CD4-positive, alpha-beta T cell treated with Interleukin-4 for 4 hours (primary cell): ENCODE measurements around the gene G3BP2.

Source experiments
- DNase-seq: peaks from one replicate; pipeline ENCODE4 v3.0.0-alpha.2; 2020

The G3BP2 gene

DNA sequence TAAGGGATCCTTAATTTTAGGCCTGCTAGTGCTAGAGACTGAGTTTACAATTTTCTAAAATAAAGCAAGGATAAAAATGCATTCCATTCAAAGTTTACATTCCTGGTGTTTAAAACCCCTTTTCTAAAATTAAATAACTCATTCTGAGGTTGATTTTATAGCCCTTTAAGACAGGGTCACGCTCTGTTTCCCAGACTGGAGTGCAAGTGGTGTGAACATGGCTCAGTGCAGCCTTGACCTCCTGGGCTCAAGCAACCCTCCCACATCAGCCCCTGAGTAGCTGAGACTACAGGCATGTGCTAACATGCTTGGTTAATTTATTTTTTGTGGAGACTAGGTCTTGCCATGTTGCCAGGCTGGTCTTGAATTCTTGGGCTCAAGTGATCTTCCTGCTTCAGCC is 36.0 kb downstream of the G3BP2 start:
- no peak for DNase-seq

DNA sequence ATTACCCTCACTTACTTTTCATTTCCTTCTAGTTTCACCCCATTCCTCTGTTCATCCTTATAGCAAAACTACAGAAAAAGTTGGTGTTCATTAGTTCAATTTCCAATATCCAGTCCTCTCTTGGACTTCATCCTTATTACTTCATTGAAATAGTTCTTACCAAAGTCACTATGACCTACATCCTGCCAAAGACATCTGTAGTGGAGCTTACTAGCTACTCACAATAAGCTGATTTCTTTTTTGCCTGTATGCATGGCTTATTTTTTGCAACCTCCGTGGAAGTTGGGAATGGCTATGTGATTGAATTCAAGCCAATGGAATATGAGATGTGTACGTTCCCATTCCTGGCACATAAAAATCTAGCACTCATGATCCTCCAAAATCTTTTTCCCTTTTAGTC is 38.3 kb downstream of the G3BP2 start:
- DNase-seq, result no peak

DNA sequence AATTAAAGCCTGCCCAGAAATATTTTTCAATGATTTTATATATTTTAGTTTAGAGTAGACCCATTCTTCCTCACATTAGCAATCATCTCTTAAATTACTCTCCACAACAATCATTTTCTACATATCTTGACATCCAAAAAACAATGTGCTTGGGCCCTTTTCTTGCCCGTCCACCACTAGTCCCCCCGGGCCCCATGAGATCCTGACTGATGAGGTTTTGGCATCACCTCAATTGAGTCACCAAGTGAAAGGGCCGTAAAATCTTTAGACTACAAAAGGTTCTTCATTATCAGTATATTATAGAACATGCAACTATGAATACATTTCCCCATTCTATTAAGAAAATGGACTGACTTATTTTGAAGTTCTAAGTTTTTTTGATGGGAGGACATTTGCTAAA is 38.9 kb downstream of the G3BP2 start:
- DNase-seq, result no peak

DNA sequence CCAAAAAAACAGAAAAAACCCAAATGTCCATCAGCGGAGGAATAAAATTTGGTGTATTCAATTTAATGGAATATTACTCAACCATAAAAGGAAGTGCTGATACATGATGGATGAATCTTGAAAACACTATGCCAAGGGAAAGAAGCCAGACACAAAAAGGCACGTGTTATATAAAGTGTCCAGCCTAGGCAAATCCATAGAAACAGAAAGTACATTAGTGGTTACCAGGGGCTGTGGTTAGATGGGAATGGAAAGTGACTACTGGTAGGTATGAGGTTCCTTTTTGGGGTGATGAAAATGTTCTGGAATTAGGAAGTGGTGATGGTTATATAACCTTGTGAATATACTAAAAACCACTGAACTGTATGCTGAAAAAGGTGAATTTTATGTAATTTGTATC is 39.4 kb downstream of the G3BP2 start:
- DNase-seq, result no peak

DNA sequence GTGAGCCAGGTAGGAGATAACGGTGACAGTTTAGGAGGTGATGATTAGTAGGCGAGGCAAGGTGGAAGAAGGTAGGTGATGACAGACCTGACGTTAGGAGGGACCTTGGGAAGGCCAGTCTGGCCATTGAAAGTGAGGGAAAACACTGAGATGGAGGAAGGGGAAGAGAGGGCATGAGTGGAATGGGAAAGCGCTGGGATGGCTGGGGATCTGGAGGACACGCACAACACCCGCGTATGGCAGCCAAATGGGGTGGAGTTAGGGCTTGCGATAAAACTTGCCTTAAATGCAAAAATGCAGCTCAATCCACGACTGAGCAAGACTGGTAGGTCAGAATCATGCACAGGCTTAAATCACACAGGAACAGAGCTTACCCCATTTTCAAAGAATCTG is 42.3 kb downstream of the G3BP2 start:
- DNase-seq, result no peak

DNA sequence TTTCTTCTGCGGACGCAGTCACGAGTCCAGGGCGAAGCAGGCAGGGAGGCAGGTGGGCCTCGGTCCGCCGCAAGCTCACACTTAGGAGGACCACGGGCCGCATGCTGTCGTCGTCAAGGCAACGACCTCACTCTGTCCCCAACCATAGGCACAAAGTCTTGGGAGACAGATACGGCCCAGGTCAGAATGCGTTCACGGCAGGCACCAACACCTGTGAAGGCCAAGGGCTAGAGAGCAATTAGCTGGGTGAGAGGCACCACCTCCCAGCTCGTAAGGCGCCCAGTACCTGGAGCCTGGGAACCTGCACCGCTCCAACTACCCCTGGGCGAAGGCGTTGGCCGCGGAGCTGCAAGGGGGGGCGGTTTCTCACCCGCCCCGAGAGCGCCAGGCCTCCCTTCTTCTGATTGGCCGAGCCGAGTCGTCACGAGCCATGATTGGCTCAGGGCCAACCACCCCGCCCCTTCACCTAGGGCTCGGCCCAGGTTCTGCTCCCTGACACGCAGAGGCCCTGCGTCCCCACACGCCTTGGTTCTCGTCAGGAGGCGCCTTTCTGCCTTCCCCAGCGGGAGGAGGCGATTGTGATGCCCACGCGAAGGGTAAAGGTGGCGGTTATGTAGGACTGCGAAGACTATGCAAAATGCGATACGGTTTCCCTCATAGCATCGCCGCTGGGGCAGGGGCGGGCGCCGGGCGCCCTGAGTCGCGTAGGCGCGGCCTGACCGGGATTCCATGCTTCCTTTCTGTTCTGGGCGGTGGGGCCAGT is 42.9 kb downstream of the G3BP2 start, which contains the start of gene CDKL2:
TSS of gene CDKL2 (minus strand) at position 355 of the 763 bp plus-strand sequence. CDS start 4,540 bp downstream, outside the sequence.
- peak; percentile 93 for DNase-seq

DNA sequence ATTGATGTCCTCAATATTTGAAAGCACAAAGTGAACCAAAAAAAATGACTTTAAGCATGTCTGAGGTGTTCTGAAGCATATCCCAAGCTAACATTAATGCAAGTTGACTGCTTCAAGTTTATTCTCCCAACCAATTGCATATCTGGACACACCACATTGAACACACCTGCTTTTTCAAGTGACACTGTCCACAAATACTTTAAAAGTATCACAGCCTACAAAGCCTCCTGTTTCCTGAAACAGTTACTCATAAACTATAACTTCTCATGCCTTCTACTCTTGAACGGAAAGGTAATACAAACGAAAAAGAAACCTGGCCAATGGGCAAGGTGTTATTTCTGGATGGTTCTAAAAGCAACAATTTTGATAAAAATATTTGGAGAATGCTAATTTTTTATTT is 44.0 kb downstream of the G3BP2 start:
- DNase-seq, result no peak

DNA sequence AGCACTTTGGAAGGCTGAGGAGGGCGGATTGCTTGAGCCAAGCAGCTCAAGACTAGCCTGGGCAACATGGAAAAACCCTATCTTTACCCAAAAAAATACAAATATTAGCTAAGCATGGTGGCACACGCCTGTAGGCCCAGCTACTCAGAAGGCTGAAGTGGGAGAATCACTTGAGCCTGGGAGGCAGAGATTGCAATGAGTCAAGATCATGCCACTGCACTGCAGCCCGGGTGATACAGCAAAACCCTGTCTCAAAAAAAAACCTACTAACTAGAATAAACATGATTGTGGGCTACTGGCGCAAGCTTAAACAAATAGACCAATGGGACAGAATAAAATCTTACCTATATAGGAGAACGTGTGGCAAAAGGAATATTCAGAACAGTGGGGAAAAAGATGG is 50.2 kb downstream of the G3BP2 start:
- no peak for DNase-seq

DNA sequence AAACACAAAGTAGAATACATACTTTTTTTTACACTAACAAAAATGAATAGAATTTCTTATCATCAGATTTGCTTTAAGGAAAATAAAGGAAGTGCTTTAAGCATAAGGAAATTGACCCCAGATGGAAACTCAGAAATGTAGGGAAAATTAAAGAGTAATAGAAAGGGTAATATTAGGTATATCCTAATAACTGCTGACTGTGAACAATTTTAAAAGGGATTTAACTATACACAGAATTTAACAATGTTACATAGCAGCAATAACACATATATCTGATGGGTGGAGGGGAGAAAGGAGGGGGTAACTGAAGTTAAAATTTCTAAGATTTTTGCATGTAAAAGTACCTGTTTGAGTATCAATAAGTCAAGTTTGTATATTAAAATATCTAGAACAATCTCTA is 51.5 kb downstream of the G3BP2 start:
- DNase-seq, result no peak

DNA sequence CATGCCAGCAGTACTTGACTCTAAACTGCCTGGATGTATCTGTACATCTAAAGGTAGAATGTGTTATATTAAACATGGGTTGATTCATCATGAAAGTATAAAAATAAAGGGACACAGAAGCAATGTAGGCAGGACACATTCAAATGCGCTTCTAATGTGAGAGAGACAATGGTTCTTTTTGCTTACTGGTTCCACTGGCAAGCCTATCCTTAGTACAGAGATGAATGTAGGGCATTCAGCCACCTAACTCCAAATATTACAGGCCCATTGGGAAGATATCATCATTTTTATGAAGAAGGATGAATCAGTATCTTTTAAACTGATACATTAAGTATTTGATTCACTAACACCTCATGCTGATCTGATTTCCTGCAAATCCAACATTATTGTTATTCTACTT is 60.9 kb downstream of the G3BP2 start:
- no peak for DNase-seq

DNA sequence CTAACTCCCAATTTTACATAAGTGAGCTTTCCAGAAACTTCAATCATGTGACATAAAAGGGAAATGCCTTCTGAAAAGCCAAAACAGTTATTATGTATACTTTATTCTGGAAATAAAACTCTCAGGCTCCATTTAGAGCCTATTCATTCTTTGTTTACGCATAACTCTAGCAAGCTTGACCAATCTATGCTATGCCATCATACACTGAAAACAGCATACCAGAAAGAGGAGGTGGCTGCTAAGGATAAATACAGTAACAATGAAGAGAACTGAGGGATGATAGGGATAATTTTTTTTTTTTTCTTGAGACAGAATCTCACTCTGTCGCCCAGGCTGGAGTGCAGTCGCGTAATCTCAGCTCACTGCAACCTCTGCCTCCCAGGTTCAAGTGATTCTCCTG is 67.3 kb downstream of the G3BP2 start:
- no peak for DNase-seq

DNA sequence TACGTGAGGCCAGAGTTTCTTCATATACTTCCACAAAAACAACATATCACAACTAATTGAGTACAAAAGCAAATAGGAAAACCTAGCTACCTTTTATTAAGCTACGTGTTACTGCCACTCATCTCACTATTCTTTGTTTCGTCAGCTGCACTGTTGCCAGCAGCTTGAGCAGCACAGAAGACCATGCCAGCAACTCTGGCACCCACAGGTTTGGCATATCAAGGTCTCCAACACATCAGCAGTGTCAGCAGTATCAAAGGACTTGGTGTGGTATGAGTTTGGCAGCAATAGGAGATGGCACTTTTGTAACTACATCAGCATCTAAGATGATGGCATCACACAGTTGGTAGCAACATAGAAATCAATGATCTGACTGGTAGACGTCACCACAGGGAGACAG is 73.6 kb downstream of the G3BP2 start:
- DNase-seq, result no peak

DNA sequence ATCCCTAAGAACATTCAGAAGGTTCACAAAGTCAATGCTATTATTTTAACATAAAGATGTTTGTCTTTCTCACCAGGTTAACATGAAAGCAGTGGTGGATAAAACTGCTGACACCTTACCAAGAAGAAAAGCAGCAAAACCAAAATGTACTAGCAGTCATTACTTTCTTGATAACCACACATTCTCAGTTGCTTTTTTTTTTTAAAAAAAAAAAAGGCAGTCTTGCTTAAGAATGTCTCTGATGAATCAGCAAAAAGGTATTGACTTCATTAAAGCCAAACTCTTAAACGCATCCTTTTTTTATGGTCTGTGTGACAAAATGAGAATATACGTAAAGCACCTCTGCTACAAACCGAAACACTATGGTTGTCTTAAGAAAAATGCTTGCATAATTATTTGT is 74.8 kb downstream of the G3BP2 start:
- peak; percentile 1 for DNase-seq

DNA sequence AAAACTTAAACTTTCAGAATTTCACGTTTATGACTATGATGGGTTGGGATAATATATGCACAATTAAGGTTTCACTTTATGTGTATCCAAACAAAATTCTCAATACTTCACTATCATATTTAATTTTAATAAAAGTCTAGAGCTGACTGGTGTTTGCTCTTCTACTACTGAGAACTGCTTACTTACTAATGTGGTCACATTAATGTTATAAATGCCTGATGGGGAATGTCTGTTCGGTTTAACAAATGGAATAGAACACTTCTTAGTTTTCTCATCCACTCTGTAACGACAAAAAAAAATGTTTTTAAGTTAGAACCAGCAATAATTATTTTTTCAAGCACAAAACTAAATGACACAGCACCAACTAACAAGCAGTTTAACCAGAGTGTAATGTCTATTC is 77.2 kb downstream of the G3BP2 start:
- DNase-seq, result no peak

DNA sequence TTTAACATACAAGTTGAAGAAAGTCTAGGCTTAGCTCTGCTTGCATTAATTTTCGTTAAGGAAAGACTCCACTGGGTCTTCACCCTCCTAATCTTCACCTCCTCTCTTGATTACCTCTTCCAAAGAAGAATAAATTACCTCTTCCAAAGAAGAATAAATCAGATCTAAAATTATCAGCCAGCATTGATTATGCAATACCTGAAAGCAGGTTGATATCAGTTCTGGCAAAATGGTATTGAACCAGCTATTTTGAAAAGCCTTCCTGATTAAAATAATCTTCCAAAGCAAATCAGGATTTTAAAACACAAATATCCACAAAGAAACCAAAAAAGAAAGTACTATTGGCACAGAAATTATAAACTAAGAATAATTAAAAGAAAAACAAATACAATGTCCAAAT is 79.8 kb downstream of the G3BP2 start:
- DNase-seq, result no peak
